Heart left ventricle (tissue), 13 donors: ENCODE measurements around the gene AHSG.

Source experiments
- CTCF ChIP-seq, 12 donors: fragments of 200-600 bp; sonication (generic) in 4 of 12; IDR thresholded peaks; one replicate each; pipeline versions ENCODE4 v1.5.0 to v1.8.0; 2018 to 2022; ENCODE audit warnings: antibody characterized with exemption in 12 of 12, mild to moderate bottlenecking in 5 of 12
- POLR2A ChIP-seq, 2 donors: fragments of 450-650 bp; IDR thresholded peaks; one replicate each; pipeline ENCODE4 v1.6.1; 2017; ENCODE audit warnings: antibody characterized with exemption in 2 of 2, mild to moderate bottlenecking in 2 of 2, moderate library complexity in 2 of 2
- donor health status: ischemic (EF 13 %, LVEDD 7.1; RV severe dilation, severe dysfunction).
- donor health status: DM: no; HTN: yes; CAD: no.
- donor health status: DM: no; HTN: no; CAD: no.
- donor health status: ischemic (EF 25% LVEDD 6.9; RV normal size, moderate dysfunction).
- donor health status: ischemic (EF 25% LVEDD 5.7; RV mildly dilated, moderate dysfunction).
- donor health status: ischemic (EF 35%, LVEDD 5.7; RV mildly dilated, moderate dysfunction).
- donor health status: nonischemic (EF 11% LVEDD 7.7; RV severe dilation, severe dysfunction).
- donor health status: DM: yes; HTN: yes; CAD: no.
- donor health status: PGD.
- donor health status: ischemic (EF 29% LVEDD 5.4; RV normal size, mild dysfunction).
- donor health status: nonischemic (EF 23%, LVEDD 6.1; RV moderate dilation, normal function).

- no peak for TF ChIP-seq CTCF (IDR thresholded peaks at IDR 0.05)
- no peak for TF ChIP-seq POLR2A (IDR thresholded peaks at IDR 0.05)
These were observed 27.1 kb downstream of the AHSG start, which contains the start of gene FETUB for GRCh38 chr3:186639778-186640472.
